ENCODE measurements around the gene INTS12. TPM values are rescaled to one million over a fixed set of nuclear protein-coding genes. Genes with fewer than 3 reads are reported as not detected.

The INTS12 gene
- total and polyA plus RNA-seq, 3 experiments from 2014 or later: 20.2 to 27.3 (median 21.8) TPM

DNA sequence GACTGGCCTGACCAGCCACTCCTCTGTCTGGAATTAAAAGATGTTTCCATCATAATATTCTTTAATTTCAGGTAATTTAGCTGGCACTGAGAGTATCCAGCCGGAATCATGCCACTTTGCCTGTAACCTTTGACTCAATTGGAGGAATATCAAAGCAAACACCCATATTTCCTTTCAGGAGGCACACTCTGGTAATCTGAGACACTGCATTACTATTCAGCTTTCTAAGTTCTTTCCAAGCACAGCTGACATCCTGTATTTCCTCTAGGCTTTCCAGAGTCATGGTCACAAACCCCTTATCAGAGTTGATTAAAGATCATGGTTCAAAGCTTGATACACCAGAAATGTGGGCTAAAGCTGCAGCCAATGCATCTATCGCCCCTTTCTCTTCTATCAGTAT lies 29.3 kb downstream of the INTS12 start:
- Histone ChIP-seq H3K27ac (ENCODE audit: low read depth, low read length) (no peak overlapping the region), H3K36me3 (ENCODE audit: insufficient read depth, low read length) (no peaks in the 10 kb centered on the region), H3K27me3 (ENCODE audit: insufficient read depth, low read length, poor library complexity, severe bottlenecking) (no peaks in the 10 kb centered on the region), H3K4me3 (ENCODE audit: low read length) (no peak overlapping the region), H3K9me3 (ENCODE audit: low read length) (no peaks in the 10 kb centered on the region), H3K4me1 (ENCODE audit: insufficient read depth, low read length) (no peaks in the 10 kb centered on the region)
- H3K4me1 Mint-ChIP-seq: no peaks in the 10 kb centered on the region
- H3K27ac Mint-ChIP-seq: no peak overlapping the region
- no peaks in the 10 kb centered on the region for H3K9me3 Mint-ChIP-seq
- ChIA-PET CTCF (no interaction called here), POLR2A (no interaction called here)
- H3K4me3 Mint-ChIP-seq: peak overlapping the region in 1 of 7 donors; percentile 0
- H3K27me3 Mint-ChIP-seq: no peaks in the 10 kb centered on the region
- peaks cover 0 to 19% (median 9%) of the 10 kb centered on the region in 3 donors for H3K36me3 Mint-ChIP-seq
- no peak for DNase-seq

DNA sequence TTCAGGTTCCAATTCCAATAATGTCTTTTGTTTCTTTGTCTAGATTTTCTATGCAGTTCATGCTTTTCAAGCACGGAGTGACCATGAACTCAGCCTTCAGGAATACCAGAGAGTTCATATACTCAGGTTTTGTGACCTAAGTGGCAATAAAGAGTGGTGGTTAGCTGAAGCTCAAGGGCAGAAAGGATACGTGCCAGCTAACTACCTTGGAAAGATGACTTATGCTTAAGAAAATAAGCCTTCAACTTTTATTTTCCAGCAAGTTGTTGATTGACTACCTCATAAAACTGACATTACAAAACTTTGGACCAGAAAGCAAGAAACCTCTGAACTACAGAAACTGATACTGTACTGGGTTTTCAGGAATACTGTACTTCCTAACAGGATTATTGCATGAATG lies 30.8 kb downstream of the INTS12 start:
- CTCF ChIA-PET: no interaction called here

DNA sequence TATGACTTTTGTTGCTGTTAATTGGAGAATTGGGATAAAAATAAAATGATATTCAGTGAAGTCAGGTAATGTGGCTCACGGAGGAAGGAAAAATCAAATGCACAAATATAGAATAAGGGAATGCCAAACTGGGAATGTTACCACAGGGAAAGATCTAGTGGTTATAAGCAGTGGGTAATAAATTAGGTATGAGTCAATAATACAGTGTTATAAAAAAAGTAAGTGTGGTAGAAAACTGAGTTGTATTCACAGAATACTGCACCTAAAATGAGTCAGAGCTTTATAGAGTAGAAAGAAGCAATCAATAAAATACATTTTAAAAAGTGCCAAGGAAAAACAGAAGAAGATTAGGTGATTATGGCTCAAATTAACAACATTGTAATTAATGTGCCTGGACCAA lies 34.5 kb downstream of the INTS12 start:
- Histone ChIP-seq H3K36me3 (ENCODE audit: insufficient read depth, low read length) (no peaks in the 10 kb centered on the region), H3K27me3 (ENCODE audit: insufficient read depth, low read length, poor library complexity, severe bottlenecking) (peaks cover 8% of the 10 kb centered on the region), H3K9me3 (ENCODE audit: low read length) (no peaks in the 10 kb centered on the region), H3K27ac (ENCODE audit: low read depth, low read length) (no peak overlapping the region), H3K4me3 (ENCODE audit: low read length) (no peak overlapping the region), H3K4me1 (ENCODE audit: insufficient read depth, low read length) (no peaks in the 10 kb centered on the region)
- Mint-ChIP-seq H3K27me3 (peaks cover 10 to 15% of the 10 kb centered on the region in 2 donors), H3K4me1 (no peaks in the 10 kb centered on the region), H3K4me3 (no peak overlapping the region), H3K36me3 (no peaks in the 10 kb centered on the region), H3K9me3 (no peaks in the 10 kb centered on the region), H3K27ac (no peak overlapping the region)
- POLR2A ChIA-PET: no interaction called here
- DNase-seq: no peak
- CTCF ChIA-PET: no interaction called here

More for the DNA sequence above, 30.8 kb downstream of the INTS12 start:
- peaks cover 0 to 3% of the 10 kb centered on the region in 2 donors for H3K27me3 Mint-ChIP-seq
- Histone ChIP-seq H3K27ac (ENCODE audit: low read depth, low read length) (no peak overlapping the region), H3K9me3 (ENCODE audit: low read length) (no peaks in the 10 kb centered on the region), H3K4me3 (ENCODE audit: low read length) (no peak overlapping the region), H3K36me3 (ENCODE audit: insufficient read depth, low read length) (no peaks in the 10 kb centered on the region), H3K27me3 (ENCODE audit: insufficient read depth, low read length, poor library complexity, severe bottlenecking) (no peaks in the 10 kb centered on the region), H3K4me1 (ENCODE audit: insufficient read depth, low read length) (no peaks in the 10 kb centered on the region)
- H3K4me1 Mint-ChIP-seq: no peaks in the 10 kb centered on the region
- no peaks in the 10 kb centered on the region for H3K9me3 Mint-ChIP-seq
- no peak for DNase-seq
- peaks cover 0 to 9% (median 3%) of the 10 kb centered on the region in 3 donors for H3K36me3 Mint-ChIP-seq
- POLR2A ChIA-PET: no interaction called here
- no peak overlapping the region for H3K4me3 Mint-ChIP-seq
- H3K27ac Mint-ChIP-seq: no peak overlapping the region

DNA sequence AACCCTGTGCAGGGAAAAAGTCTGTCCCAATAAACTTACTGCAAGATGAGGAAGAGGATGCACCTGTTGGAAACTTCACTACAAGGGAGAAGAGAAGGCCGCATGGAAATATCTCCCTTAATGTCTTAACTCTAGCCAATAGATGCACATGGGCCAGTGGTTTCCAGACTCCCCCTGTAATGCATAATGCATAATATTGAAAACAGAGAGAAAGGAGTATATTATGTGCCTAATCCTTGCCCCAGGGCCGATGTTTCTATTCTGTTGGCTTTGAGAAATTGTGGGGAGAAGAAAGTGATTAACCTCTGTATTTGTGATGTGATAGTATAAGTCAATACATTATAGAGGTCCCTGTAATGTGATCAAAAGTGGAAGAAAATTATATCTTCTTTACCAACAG lies 37.2 kb downstream of the INTS12 start:
- no peaks in the 10 kb centered on the region for H3K9me3 Mint-ChIP-seq
- DNase-seq: no peak
- Histone ChIP-seq H3K9me3 (ENCODE audit: low read length) (no peaks in the 10 kb centered on the region), H3K36me3 (ENCODE audit: insufficient read depth, low read length) (no peaks in the 10 kb centered on the region), H3K4me3 (ENCODE audit: low read length) (no peak overlapping the region), H3K4me1 (ENCODE audit: insufficient read depth, low read length) (no peaks in the 10 kb centered on the region), H3K27ac (ENCODE audit: low read depth, low read length) (no peak overlapping the region), H3K27me3 (ENCODE audit: insufficient read depth, low read length, poor library complexity, severe bottlenecking) (peaks cover 8% of the 10 kb centered on the region)
- no peaks in the 10 kb centered on the region for H3K4me1 Mint-ChIP-seq
- H3K27ac Mint-ChIP-seq: no peak overlapping the region
- no peak overlapping the region for H3K4me3 Mint-ChIP-seq
- no peaks in the 10 kb centered on the region for H3K36me3 Mint-ChIP-seq
- ChIA-PET CTCF (no interaction called here), POLR2A (no interaction called here)
- peaks cover 10 to 28% of the 10 kb centered on the region in 2 donors for H3K27me3 Mint-ChIP-seq

DNA sequence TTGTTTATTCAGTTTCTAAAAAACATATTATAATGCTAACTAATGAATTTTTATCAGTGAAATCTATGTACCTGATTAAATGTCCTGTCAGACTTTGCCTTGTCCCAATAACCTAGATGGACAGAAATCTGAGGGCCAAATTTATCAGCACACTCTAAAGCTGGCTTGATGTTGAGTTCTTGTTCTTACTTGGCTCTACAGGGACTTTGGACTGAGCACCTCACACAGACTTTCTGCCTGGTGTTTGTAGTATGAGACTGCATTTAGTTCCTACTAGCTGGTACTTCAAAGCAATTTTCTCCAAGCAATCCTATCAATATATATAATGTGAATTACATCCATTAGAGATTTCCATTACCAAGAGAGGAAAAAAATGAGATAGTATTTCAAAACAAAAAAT lies 37.8 kb downstream of the INTS12 start:
- Histone ChIP-seq H3K4me1 (ENCODE audit: insufficient read depth, low read length) (no peaks in the 10 kb centered on the region), H3K36me3 (ENCODE audit: insufficient read depth, low read length) (no peaks in the 10 kb centered on the region), H3K27ac (ENCODE audit: low read depth, low read length) (no peak overlapping the region), H3K4me3 (ENCODE audit: low read length) (no peak overlapping the region), H3K9me3 (ENCODE audit: low read length) (no peaks in the 10 kb centered on the region), H3K27me3 (ENCODE audit: insufficient read depth, low read length, poor library complexity, severe bottlenecking) (peaks cover 8% of the 10 kb centered on the region)
- Mint-ChIP-seq H3K4me1 (no peaks in the 10 kb centered on the region), H3K27ac (no peak overlapping the region), H3K27me3 (peaks cover 13 to 31% of the 10 kb centered on the region in 2 donors), H3K4me3 (no peak overlapping the region), H3K9me3 (no peaks in the 10 kb centered on the region), H3K36me3 (no peaks in the 10 kb centered on the region)
- ChIA-PET POLR2A (no interaction called here), CTCF (no interaction called here)
- DNase-seq: no peak

DNA sequence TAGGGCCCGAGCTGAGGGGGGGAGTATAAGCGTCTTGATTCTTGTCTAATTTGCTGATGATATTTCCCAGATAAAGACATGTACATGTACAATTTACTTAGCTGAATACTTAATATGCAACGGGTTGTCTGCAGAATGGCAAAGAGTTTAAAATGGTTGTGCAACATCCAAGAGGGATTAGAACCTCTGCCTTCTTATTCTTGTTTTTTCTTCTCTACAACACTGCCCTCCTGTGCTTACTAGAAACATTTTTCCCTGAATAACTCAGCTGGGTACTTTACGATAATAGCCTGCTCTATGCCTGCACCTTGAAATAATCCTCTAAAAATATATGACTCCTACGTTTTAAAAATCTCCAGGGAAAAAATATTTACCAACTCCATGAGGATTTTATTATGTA lies 41.8 kb downstream of the INTS12 start:
- POLR2A ChIA-PET: no interaction called here
- CTCF ChIA-PET: no interaction called here
- peaks cover 6 to 42% of the 10 kb centered on the region in 2 donors for H3K27me3 Mint-ChIP-seq

DNA sequence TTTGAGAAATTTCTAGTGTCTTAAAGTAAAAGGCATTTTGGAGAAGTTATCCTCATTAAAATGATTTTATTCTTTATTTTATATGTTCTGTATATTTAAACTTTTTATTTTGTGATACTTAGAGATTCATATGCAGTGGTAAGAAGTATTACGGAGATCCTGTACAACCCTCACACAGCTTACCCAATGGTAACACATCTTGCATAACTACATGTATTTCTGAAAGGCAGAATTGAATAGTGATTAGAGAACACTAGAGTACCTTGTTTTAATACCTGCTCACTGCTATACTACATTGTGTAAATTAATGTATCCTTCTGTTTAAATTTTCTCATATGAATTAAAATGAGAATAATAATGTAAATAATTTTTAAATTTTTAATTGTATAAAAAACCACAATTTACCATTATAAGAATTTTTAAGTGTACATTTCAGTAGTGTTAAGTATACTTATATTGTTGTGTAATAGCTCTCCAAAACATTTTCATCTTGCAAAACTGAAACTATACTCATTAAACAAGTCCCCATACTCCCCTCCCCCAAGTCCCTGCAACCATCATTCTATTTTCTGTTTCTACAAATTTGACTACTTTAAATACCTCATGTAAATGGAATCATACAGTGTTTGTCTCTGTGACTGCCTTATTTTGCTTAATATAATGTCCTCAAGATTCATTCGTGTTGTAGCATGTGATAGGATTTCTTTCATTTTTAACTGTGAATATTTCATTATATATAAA lies 45.4 kb downstream of the INTS12 start:
- H3K27me3 Mint-ChIP-seq: peaks cover 4 to 30% of the 10 kb centered on the region in 2 donors
- DNase-seq: no peak
- no peaks in the 10 kb centered on the region for H3K4me1 Mint-ChIP-seq
- H3K9me3 ChIP-seq (ENCODE audit: low read length): no peaks in the 10 kb centered on the region
- H3K36me3 Mint-ChIP-seq: no peaks in the 10 kb centered on the region
- no peak overlapping the region for H3K4me3 ChIP-seq (ENCODE audit: low read length)
- no peak overlapping the region for H3K27ac Mint-ChIP-seq
- H3K36me3 ChIP-seq (ENCODE audit: insufficient read depth, low read length): no peaks in the 10 kb centered on the region
- H3K27ac ChIP-seq (ENCODE audit: low read depth, low read length): no peak overlapping the region
- no peaks in the 10 kb centered on the region for H3K4me1 ChIP-seq (ENCODE audit: insufficient read depth, low read length)
- CTCF ChIA-PET: no interaction called here
- POLR2A ChIA-PET: no interaction called here
- H3K27me3 ChIP-seq (ENCODE audit: insufficient read depth, low read length, poor library complexity, severe bottlenecking): no peaks in the 10 kb centered on the region
- H3K9me3 Mint-ChIP-seq: no peaks in the 10 kb centered on the region
- no peak overlapping the region for H3K4me3 Mint-ChIP-seq

More for the DNA sequence above, 41.8 kb downstream of the INTS12 start:
- H3K4me3 Mint-ChIP-seq: no peak overlapping the region
- no peak for DNase-seq
- Histone ChIP-seq H3K27me3 (ENCODE audit: insufficient read depth, low read length, poor library complexity, severe bottlenecking) (no peaks in the 10 kb centered on the region), H3K4me1 (ENCODE audit: insufficient read depth, low read length) (no peaks in the 10 kb centered on the region), H3K4me3 (ENCODE audit: low read length) (no peak overlapping the region), H3K36me3 (ENCODE audit: insufficient read depth, low read length) (no peaks in the 10 kb centered on the region), H3K27ac (ENCODE audit: low read depth, low read length) (no peak overlapping the region), H3K9me3 (ENCODE audit: low read length) (no peaks in the 10 kb centered on the region)
- no peaks in the 10 kb centered on the region for H3K9me3 Mint-ChIP-seq
- no peaks in the 10 kb centered on the region for H3K4me1 Mint-ChIP-seq
- H3K36me3 Mint-ChIP-seq: no peaks in the 10 kb centered on the region
- H3K27ac Mint-ChIP-seq: no peak overlapping the region

DNA sequence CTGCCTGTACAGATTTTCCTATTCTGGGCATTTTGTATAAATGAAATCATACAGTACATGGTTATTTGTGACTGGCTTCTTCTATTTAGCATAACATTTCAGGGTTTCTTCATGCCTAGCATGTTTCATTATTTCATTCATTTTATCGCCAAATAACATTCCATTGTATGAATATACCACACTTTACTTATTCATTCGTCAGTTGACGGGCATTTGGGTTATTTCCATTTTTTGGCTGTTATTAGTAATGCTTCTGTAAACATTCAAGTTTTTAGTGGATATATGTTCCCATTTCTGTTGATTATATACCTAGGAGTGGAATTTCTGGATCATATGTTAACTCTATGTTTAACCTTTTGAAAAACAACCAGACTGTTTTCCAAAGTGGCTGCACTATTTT lies 47.5 kb downstream of the INTS12 start:
- CTCF ChIA-PET: no interaction called here
- POLR2A ChIA-PET: no interaction called here
- H3K27me3 Mint-ChIP-seq: peaks cover 4 to 21% of the 10 kb centered on the region in 2 donors
- H3K4me1 Mint-ChIP-seq: no peaks in the 10 kb centered on the region
- no peak for DNase-seq
- Histone ChIP-seq H3K9me3 (ENCODE audit: low read length) (no peaks in the 10 kb centered on the region), H3K4me3 (ENCODE audit: low read length) (no peak overlapping the region), H3K27me3 (ENCODE audit: insufficient read depth, low read length, poor library complexity, severe bottlenecking) (no peaks in the 10 kb centered on the region), H3K36me3 (ENCODE audit: insufficient read depth, low read length) (no peaks in the 10 kb centered on the region), H3K27ac (ENCODE audit: low read depth, low read length) (no peak overlapping the region), H3K4me1 (ENCODE audit: insufficient read depth, low read length) (no peaks in the 10 kb centered on the region)
- no peak overlapping the region for H3K27ac Mint-ChIP-seq
- H3K36me3 Mint-ChIP-seq: no peaks in the 10 kb centered on the region
- no peak overlapping the region for H3K4me3 Mint-ChIP-seq
- H3K9me3 Mint-ChIP-seq: no peaks in the 10 kb centered on the region
